Esophagus squamous epithelium (tissue), 4 donors: Measurements from ENCODE around the gene SSTR3.

Experiments used
- CTCF ChIP-seq, 6 experiments: fragments of 450-650 bp in 4 of 6; fragments of 200-600 bp in 2 of 6; sonication (generic) in 2 of 6; IDR thresholded peaks; one replicate each; pipeline ENCODE4 v1.5.1; 2016 to 2019; ENCODE audit warnings: antibody characterized with exemption in 6 of 6, mild to moderate bottlenecking in 4 of 6, moderate library complexity in 4 of 6
- POLR2A ChIP-seq, 4 donors: fragments of 450-650 bp; IDR thresholded peaks; one replicate each; pipeline ENCODE4 v1.6.1; 2017; ENCODE audit warnings: antibody characterized with exemption in 4 of 4, mild to moderate bottlenecking in 4 of 4, moderate library complexity in 3 of 4

GRCh38 chr22:37243402-37244113 lies 31.3 kb upstream of the SSTR3 start:
- TF ChIP-seq CTCF (IDR thresholded peaks at IDR 0.05) (no peak), POLR2A (IDR thresholded peaks at IDR 0.05) (no peak)
